ENCODE measurements around the gene BRD3.

BRD3 gene

GRCh38 chr9:134066913-134067851 lies 644 bp downstream of the BRD3 start:
- peak; percentile 60 for DNase-seq (ENCODE audit: low spot score)

GRCh38 chr9:134066526-134066912 lies 1.3 kb downstream of the BRD3 start:
- peak; percentile 36 for DNase-seq (ENCODE audit: low spot score)

- DNase-seq (ENCODE audit: low spot score), result peak; percentile 71
These were observed 2.0 kb downstream of the BRD3 start for GRCh38 chr9:134065612-134066419.

- no peak for DNase-seq (ENCODE audit: low spot score)
These were observed 3.1 kb downstream of the BRD3 start for GRCh38 chr9:134064711-134065110.

GRCh38 chr9:134063571-134064450 lies 4.0 kb downstream of the BRD3 start:
- no peak for DNase-seq (ENCODE audit: low spot score)

GRCh38 chr9:134063088-134063570 lies 4.7 kb downstream of the BRD3 start:
- no peak for DNase-seq (ENCODE audit: low spot score)

- DNase-seq (ENCODE audit: low spot score), result no peak
These were observed 5.3 kb downstream of the BRD3 start for GRCh38 chr9:134062461-134063087.

- no peak for DNase-seq (ENCODE audit: low spot score)
These were observed 6.0 kb downstream of the BRD3 start for GRCh38 chr9:134061688-134062371.

GRCh38 chr9:134061019-134061687 lies 6.7 kb downstream of the BRD3 start:
- DNase-seq (ENCODE audit: low spot score), result no peak

- DNase-seq (ENCODE audit: low spot score), result no peak
These were observed 7.3 kb downstream of the BRD3 start for GRCh38 chr9:134060546-134060945.

- DNase-seq (ENCODE audit: low spot score), result no peak
These were observed 8.0 kb downstream of the BRD3 start for GRCh38 chr9:134059661-134060395.

- DNase-seq (ENCODE audit: low spot score), result no peak
These were observed 8.6 kb downstream of the BRD3 start for GRCh38 chr9:134059188-134059641.

- peak; percentile 52 for DNase-seq (ENCODE audit: low spot score)
These were observed 9.1 kb downstream of the BRD3 start for GRCh38 chr9:134058716-134059115.

GRCh38 chr9:134057751-134058701 lies 9.8 kb downstream of the BRD3 start:
- no peak for DNase-seq (ENCODE audit: low spot score)

- no peak for DNase-seq (ENCODE audit: low spot score)
These were observed 10.5 kb downstream of the BRD3 start for GRCh38 chr9:134057307-134057657.

GRCh38 chr9:134056483-134057306 lies 11.1 kb downstream of the BRD3 start:
- DNase-seq (ENCODE audit: low spot score), result no peak

- peak; percentile 96 for DNase-seq (ENCODE audit: low spot score)
These were observed 11.8 kb downstream of the BRD3 start for GRCh38 chr9:134055981-134056461.
